Measurements from ENCODE around the gene SPATA4. TPM values are rescaled to one million over a fixed set of nuclear protein-coding genes. Genes with fewer than 3 reads are reported as not detected.

The SPATA4 gene
- total RNA-seq, 1 experiment from 2014 or later: not detected

DNA sequence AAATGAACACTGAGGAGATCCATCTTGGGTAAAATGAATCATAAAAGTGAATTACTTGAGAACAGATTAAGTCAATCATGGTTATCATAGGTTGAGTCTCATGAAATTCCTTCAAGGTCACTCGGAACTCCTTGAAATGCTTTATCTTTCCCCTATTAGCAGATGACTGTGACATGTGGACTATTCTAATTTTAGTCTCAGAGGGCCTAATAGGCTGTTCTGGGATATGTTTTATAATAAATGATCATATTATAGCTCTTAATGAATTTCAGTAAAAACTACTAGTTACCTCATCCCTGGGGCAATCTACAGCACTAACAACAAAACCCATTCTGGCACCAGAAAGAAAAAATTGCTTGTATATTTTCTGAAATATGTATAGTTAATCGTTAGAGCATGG lies 44.7 kb downstream of the SPATA4 start:
- H2BK5ac ChIP-seq (ENCODE audit: insufficient read length, low read length): no peak overlapping the region
- H3K23me2 ChIP-seq (ENCODE audit: insufficient read length, low read depth, low read length, poor library complexity, severe bottlenecking): no peaks in the 10 kb centered on the region
- H3K4me1 Mint-ChIP-seq: no peaks in the 10 kb centered on the region
- no peak overlapping the region for H2AK5ac ChIP-seq (ENCODE audit: insufficient read length, low read length)
- H4K8ac ChIP-seq (replicated peaks; ENCODE audit: insufficient read length, low read depth, low read length): no peak overlapping the region
- no peak overlapping the region for H3K4me3 Mint-ChIP-seq
- no peaks in the 10 kb centered on the region for H3K27me3 ChIP-seq (ENCODE audit: insufficient read depth, low read length)
- H4K20me1 ChIP-seq (ENCODE audit: control insufficient read depth, insufficient read depth, insufficient read length): no peaks in the 10 kb centered on the region
- H2BK12ac ChIP-seq (ENCODE audit: insufficient read length, low read depth, low read length): no peak overlapping the region
- no peak overlapping the region for H3K14ac ChIP-seq (ENCODE audit: insufficient read depth, low read length)
- H2AFZ ChIP-seq (ENCODE audit: low read length): no peak overlapping the region
- no peak overlapping the region for H3K27ac Mint-ChIP-seq
- no CpG with 5 or more reads among the region's 2 CpGs for WGBS (ENCODE audit: extremely low coverage, insufficient read length, low lambda C conversion rate)
- no peaks in the 10 kb centered on the region for H3K27me3 Mint-ChIP-seq (ENCODE audit: low read depth)
- H3K56ac ChIP-seq (ENCODE audit: insufficient read length, low read depth, low read length): no peak overlapping the region
- H2BK20ac ChIP-seq (ENCODE audit: low read depth, low read length, poor library complexity, severe bottlenecking): no peak overlapping the region
- H3K36me3 Mint-ChIP-seq (ENCODE audit: insufficient read depth in 1 of 3, low read depth in 3 of 3): no peaks in the 10 kb centered on the region
- H3K4me1 ChIP-seq (ENCODE audit: insufficient read depth, low read length): no peaks in the 10 kb centered on the region
- H3K4me2 ChIP-seq (ENCODE audit: insufficient read depth, insufficient read length, low read length): no peak overlapping the region
- H2BK120ac ChIP-seq (ENCODE audit: low read depth, low read length, poor library complexity, severe bottlenecking): no peak overlapping the region
- H3K9me3 ChIP-seq (ENCODE audit: control insufficient read depth, low read depth, low read length): no peaks in the 10 kb centered on the region
- H3K27ac ChIP-seq (ENCODE audit: insufficient read length, low read depth, low read length): no peak overlapping the region
- TF ChIP-seq, protein P1, sequence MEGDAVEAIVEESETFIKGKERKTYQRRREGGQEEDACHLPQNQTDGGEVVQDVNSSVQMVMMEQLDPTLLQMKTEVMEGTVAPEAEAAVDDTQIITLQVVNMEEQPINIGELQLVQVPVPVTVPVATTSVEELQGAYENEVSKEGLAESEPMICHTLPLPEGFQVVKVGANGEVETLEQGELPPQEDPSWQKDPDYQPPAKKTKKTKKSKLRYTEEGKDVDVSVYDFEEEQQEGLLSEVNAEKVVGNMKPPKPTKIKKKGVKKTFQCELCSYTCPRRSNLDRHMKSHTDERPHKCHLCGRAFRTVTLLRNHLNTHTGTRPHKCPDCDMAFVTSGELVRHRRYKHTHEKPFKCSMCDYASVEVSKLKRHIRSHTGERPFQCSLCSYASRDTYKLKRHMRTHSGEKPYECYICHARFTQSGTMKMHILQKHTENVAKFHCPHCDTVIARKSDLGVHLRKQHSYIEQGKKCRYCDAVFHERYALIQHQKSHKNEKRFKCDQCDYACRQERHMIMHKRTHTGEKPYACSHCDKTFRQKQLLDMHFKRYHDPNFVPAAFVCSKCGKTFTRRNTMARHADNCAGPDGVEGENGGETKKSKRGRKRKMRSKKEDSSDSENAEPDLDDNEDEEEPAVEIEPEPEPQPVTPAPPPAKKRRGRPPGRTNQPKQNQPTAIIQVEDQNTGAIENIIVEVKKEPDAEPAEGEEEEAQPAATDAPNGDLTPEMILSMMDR (conservative IDR thresholded peaks at IDR 0.05): no peak
- H3K18ac ChIP-seq (ENCODE audit: insufficient read length, low read depth, low read length): no peak overlapping the region
- H3K79me2 ChIP-seq (ENCODE audit: insufficient read depth, low read length): no peaks in the 10 kb centered on the region
- no peak overlapping the region for H3K9ac ChIP-seq (ENCODE audit: extremely low read depth, insufficient read length, low read length)
- H2BK15ac ChIP-seq (ENCODE audit: low read depth, low read length): no peak overlapping the region
- H3K23ac ChIP-seq (ENCODE audit: insufficient read length, low read depth, low read length): no peak overlapping the region
- no peak overlapping the region for H3K4ac ChIP-seq (ENCODE audit: low read depth, low read length)
- H3T11ph ChIP-seq (ENCODE audit: low read length): no peak overlapping the region
- H4K91ac ChIP-seq (ENCODE audit: insufficient read length, low read depth, low read length): no peak overlapping the region
- no peak for DNase-seq
- no peaks in the 10 kb centered on the region for H3K9me3 Mint-ChIP-seq
- H4K5ac ChIP-seq (ENCODE audit: insufficient read length, low read depth, low read length): no peak overlapping the region
- H3K79me1 ChIP-seq (ENCODE audit: insufficient read depth, low read depth, low read length, poor library complexity, severe bottlenecking): no peaks in the 10 kb centered on the region

All from H9 (cell line).